ENCODE results near the gene CCDC40.

DNA sequence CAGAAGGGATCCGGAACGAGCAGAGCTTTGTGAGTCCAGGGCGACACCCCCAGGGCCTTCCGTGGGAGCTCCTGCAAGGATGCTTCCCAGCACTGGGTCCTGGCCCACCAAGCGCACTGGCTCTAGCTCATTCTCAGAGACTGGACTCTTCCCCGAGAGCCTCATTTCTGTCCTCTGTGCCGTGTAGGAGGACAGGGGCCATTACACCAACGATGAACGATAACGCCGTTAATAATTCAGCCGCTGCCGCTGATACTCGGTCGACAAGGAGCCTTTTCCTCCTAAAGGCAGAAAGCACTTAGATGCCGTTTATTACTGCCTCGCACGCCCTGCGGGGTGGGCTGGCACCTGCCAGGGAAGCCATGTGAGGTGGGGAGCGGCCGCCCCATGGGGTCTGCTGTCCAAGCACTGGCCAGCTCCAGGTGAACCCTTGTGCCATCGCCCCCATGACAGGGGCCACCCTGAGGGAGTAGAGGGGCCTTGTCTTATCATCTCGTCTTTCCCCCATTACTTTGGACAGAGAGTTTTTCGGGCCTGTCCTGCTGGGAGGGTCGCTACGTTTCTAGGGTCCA is 34.3 kb upstream of the CCDC40 start:
- TF ChIP-seq CTCF (conservative IDR thresholded peaks at IDR 0.05) (no peak), EZH2 (IDR thresholded peaks at IDR 0.05; ENCODE audit: low read depth) (no peak)
